ENCODE results near the gene APOL1. TPM values are rescaled to one million over a fixed set of nuclear protein-coding genes. Genes with fewer than 3 reads are reported as not detected.
"Not testable (repeated sequence)": the region's sequence is repeated elsewhere in the genome, so short reads cannot be mapped to it uniquely, and the experiment has no call there.

The APOL1 gene
- total RNA-seq, 1 donor from 2014 or later, result 19.0 TPM

GRCh38 chr22:36271951-36272350 is 19.0 kb downstream of the APOL1 start:
- not testable (repeated sequence) for ATAC-seq

- ATAC-seq, result no peak
Measured at GRCh38 chr22:36274531-36274930, 21.6 kb downstream of the APOL1 start.

- ATAC-seq, result peak; percentile 79
Measured at GRCh38 chr22:36277482-36278291, 24.8 kb downstream of the APOL1 start.

- no peak for ATAC-seq
Measured at GRCh38 chr22:36279219-36279666, 26.3 kb downstream of the APOL1 start.

- no peak for ATAC-seq
Measured at GRCh38 chr22:36280379-36280778, 27.4 kb downstream of the APOL1 start.

- no peak for ATAC-seq
Measured at GRCh38 chr22:36281781-36282327, 28.9 kb downstream of the APOL1 start.

GRCh38 chr22:36282328-36282831 is 29.4 kb downstream of the APOL1 start:
- no peak for ATAC-seq

GRCh38 chr22:36284171-36284571 is 31.2 kb downstream of the APOL1 start:
- no peak for ATAC-seq

GRCh38 chr22:36285017-36285416 is 32.1 kb downstream of the APOL1 start:
- no peak for ATAC-seq

- ATAC-seq, result no peak
Measured at GRCh38 chr22:36285545-36285944, 32.6 kb downstream of the APOL1 start.

- ATAC-seq, result peak; percentile 81
Measured at GRCh38 chr22:36286096-36286957, 33.4 kb downstream of the APOL1 start.

- ATAC-seq, result peak; percentile 40
Measured at GRCh38 chr22:36287881-36288515, 35.1 kb downstream of the APOL1 start.

- ATAC-seq, result no peak
Measured at GRCh38 chr22:36288571-36289405, 35.9 kb downstream of the APOL1 start.

GRCh38 chr22:36289406-36289870 is 36.5 kb downstream of the APOL1 start:
- ATAC-seq, result no peak

- not testable (repeated sequence) for ATAC-seq
Measured at GRCh38 chr22:36289948-36290371, 37.0 kb downstream of the APOL1 start.

GRCh38 chr22:36290391-36291075 is 37.6 kb downstream of the APOL1 start:
- not testable (repeated sequence) for ATAC-seq

GRCh38 chr22:36291831-36292740 is 39.2 kb downstream of the APOL1 start:
- no peak for ATAC-seq

- ATAC-seq, result no peak
Measured at GRCh38 chr22:36292823-36293530, 40.0 kb downstream of the APOL1 start.

All from esophagus mucosa (tissue), 1 donor.